Neural progenitor cell (in vitro differentiated cells): Measurements from ENCODE around the gene BEST2.

ENCODE experiments used
- EZH2 ChIP-seq: fragments of 200-600 bp; sonication (generic); IDR thresholded peaks from 2 replicates; pipeline ENCODE4 v1.6.1; 2017; ENCODE audit warnings: antibody characterized with exemption, mild to moderate bottlenecking, moderate library complexity
- TF ChIP-seq, protein P1 (sequence below): fragments of 200-600 bp; sonication (generic); IDR thresholded peaks from 2 replicates; pipeline ENCODE4 v1.5.1; 2017; ENCODE audit warnings: antibody characterized with exemption, mild to moderate bottlenecking

DNA sequence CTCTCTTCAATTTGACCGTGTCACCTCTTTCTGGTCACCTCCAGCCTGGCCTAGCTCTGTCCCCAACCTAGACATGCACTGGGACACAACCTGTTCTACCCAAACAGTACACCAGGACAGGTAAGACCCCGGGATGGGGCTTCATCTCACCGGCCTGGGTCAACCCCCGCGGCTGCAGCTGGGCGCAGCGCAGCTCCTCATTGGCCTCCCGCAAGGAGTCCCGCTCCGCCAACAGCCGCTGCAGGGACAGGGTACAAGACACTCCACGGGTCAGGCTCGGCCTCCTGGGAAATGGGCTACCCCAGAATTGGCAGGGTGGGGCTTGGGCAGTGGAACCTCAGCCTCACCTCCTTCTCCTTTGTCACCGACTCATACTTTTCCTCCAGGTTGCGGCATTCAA lies 16.1 kb downstream of the BEST2 start:
- TF ChIP-seq, protein P1, sequence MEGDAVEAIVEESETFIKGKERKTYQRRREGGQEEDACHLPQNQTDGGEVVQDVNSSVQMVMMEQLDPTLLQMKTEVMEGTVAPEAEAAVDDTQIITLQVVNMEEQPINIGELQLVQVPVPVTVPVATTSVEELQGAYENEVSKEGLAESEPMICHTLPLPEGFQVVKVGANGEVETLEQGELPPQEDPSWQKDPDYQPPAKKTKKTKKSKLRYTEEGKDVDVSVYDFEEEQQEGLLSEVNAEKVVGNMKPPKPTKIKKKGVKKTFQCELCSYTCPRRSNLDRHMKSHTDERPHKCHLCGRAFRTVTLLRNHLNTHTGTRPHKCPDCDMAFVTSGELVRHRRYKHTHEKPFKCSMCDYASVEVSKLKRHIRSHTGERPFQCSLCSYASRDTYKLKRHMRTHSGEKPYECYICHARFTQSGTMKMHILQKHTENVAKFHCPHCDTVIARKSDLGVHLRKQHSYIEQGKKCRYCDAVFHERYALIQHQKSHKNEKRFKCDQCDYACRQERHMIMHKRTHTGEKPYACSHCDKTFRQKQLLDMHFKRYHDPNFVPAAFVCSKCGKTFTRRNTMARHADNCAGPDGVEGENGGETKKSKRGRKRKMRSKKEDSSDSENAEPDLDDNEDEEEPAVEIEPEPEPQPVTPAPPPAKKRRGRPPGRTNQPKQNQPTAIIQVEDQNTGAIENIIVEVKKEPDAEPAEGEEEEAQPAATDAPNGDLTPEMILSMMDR, result no peak
- TF ChIP-seq EZH2, result no peak
